ENCODE measurements around the gene PSMD4. TPM values are rescaled to one million over a fixed set of nuclear protein-coding genes. Genes with fewer than 3 reads are reported as not detected.

The PSMD4 gene
- total RNA-seq, 6 donors from 2014 or later = 102 to 132 (median 119) TPM

DNA sequence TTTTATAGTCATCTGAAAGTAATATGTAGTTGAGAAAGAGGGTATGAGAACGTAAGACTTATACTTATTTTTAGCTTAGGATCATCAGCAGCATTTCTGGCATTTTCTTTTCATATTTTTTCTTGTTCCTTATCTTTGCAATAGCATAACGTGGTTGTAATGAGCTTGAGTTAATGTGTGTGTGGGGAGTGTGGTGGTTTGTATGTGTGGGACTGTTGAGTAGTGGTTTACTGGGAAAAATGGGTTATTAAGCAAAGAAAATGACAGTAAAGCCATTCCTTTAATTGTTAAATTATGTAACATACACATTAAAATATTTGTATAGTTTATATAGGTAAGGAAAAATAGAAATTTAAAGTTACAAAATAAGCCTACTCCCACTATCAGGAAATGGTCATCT, 41.0 kb upstream of the PSMD4 start:
- Histone ChIP-seq H3K27me3 (no peaks in the 10 kb centered on the region), H3K9me3 (no peaks in the 10 kb centered on the region), H3K27ac (no peak overlapping the region), H3K4me3 (no peak overlapping the region), H3K4me1 (peaks cover 0 to 6% (median 2%) of the 10 kb centered on the region in 4 donors), H3K36me3 (peaks cover 0 to 32% (median 20%) of the 10 kb centered on the region in 4 donors)
- DNase-seq = no peak
- TF ChIP-seq POLR2AphosphoS5 (IDR thresholded peaks at IDR 0.05) (no peak), POLR2A (IDR thresholded peaks at IDR 0.05) (no peak), EP300 (IDR thresholded peaks at IDR 0.05) (no peak)
- TF ChIP-seq, protein P1, sequence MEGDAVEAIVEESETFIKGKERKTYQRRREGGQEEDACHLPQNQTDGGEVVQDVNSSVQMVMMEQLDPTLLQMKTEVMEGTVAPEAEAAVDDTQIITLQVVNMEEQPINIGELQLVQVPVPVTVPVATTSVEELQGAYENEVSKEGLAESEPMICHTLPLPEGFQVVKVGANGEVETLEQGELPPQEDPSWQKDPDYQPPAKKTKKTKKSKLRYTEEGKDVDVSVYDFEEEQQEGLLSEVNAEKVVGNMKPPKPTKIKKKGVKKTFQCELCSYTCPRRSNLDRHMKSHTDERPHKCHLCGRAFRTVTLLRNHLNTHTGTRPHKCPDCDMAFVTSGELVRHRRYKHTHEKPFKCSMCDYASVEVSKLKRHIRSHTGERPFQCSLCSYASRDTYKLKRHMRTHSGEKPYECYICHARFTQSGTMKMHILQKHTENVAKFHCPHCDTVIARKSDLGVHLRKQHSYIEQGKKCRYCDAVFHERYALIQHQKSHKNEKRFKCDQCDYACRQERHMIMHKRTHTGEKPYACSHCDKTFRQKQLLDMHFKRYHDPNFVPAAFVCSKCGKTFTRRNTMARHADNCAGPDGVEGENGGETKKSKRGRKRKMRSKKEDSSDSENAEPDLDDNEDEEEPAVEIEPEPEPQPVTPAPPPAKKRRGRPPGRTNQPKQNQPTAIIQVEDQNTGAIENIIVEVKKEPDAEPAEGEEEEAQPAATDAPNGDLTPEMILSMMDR (IDR thresholded peaks at IDR 0.05) = no peak
- ATAC-seq (ENCODE audit: low FRiP score in 2 of 2) = no peak
- 28 to 31% methylated on average over 2 of the region's 2 CpGs for WGBS, 2 donors

GRCh38 chr1:151221616-151222015, 32.9 kb upstream of the PSMD4 start:
- 87 to 96% methylated on average over 1 of the region's 1 CpG for WGBS, 2 donors
- no peak for TF ChIP-seq EP300 (IDR thresholded peaks at IDR 0.05)
- TF ChIP-seq POLR2A (IDR thresholded peaks at IDR 0.05) = no peak
- no peak for TF ChIP-seq POLR2AphosphoS5 (IDR thresholded peaks at IDR 0.05)
- TF ChIP-seq, protein P1 (IDR thresholded peaks at IDR 0.05) = no peak
- Histone ChIP-seq H3K4me3 (no peak overlapping the region), H3K36me3 (peaks cover 0 to 31% (median 8%) of the 10 kb centered on the region in 4 donors), H3K4me1 (peaks cover 0 to 5% (median 3%) of the 10 kb centered on the region in 4 donors), H3K27me3 (no peaks in the 10 kb centered on the region), H3K9me3 (no peaks in the 10 kb centered on the region), H3K27ac (no peak overlapping the region)
- ATAC-seq (ENCODE audit: low FRiP score in 2 of 2) = no peak
- DNase-seq = no peak

- DNase-seq = no peak
- H3K36me3 ChIP-seq = peaks cover 0 to 36% (median 9%) of the 10 kb centered on the region in 4 donors
- no peak for ATAC-seq (ENCODE audit: low FRiP score in 2 of 2)
- no peaks in the 10 kb centered on the region for H3K9me3 ChIP-seq
- TF ChIP-seq POLR2A (IDR thresholded peaks at IDR 0.05) (no peak), EP300 (IDR thresholded peaks at IDR 0.05) (no peak), POLR2AphosphoS5 (IDR thresholded peaks at IDR 0.05) (no peak)
- TF ChIP-seq, protein P1 (IDR thresholded peaks at IDR 0.05) = no peak
- peaks cover 0 to 5% (median 2%) of the 10 kb centered on the region in 4 donors for H3K4me1 ChIP-seq
- H3K27me3 ChIP-seq = no peaks in the 10 kb centered on the region
- 87 to 92% methylated on average over 4 of the region's 4 CpGs for WGBS, 2 donors
- no peak overlapping the region for H3K27ac ChIP-seq
- H3K4me3 ChIP-seq = no peak overlapping the region
These were observed 32.4 kb upstream of the PSMD4 start for GRCh38 chr1:151222130-151222529.

- no peak for ATAC-seq (ENCODE audit: low FRiP score in 2 of 2)
These were observed 19.3 kb upstream of the PSMD4 start for GRCh38 chr1:151235235-151235634.

More at GRCh38 chr1:151235235-151235634, 19.3 kb upstream of the PSMD4 start:
- no peaks in the 10 kb centered on the region for H3K27me3 ChIP-seq
- no peak overlapping the region for H3K4me3 ChIP-seq
- TF ChIP-seq, protein P1 (IDR thresholded peaks at IDR 0.05) = no peak
- no peak for TF ChIP-seq EP300 (IDR thresholded peaks at IDR 0.05)
- no peak for TF ChIP-seq POLR2AphosphoS5 (IDR thresholded peaks at IDR 0.05)
- TF ChIP-seq POLR2A (IDR thresholded peaks at IDR 0.05) = no peak
- no peak for DNase-seq
- WGBS, 2 donors = 80 to 88% methylated on average over 6 of the region's 6 CpGs
- no peaks in the 10 kb centered on the region for H3K9me3 ChIP-seq
- no peak overlapping the region for H3K27ac ChIP-seq
- no peaks in the 10 kb centered on the region for H3K4me1 ChIP-seq
- peaks cover 65 to 100% (median 90%) of the 10 kb centered on the region in 4 donors for H3K36me3 ChIP-seq

Measured in upper lobe of left lung (tissue), 6 donors.